ENCODE results near the gene GPD1L. TPM values are rescaled to one million over a fixed set of nuclear protein-coding genes. Genes with fewer than 3 reads are reported as not detected.
A peak's percentile ranks its signal among the peaks of the same experiment; 100 is the strongest.
"Not testable (repeated sequence)": the region's sequence is repeated elsewhere in the genome, so short reads cannot be mapped to it uniquely, and the experiment has no call there.

GPD1L gene
- 8.8 and 9.3 TPM in 2 replicates for total RNA-seq (2022)
- Bru-seq, nascent RNA = percentile 51 among the genes with signal in this experiment
- percentile 54 among the genes with signal in this experiment for BruChase-seq, experiment 1, labeled RNA remaining after a 2-hour chase
- BruChase-seq, experiment 2, labeled RNA remaining after a 6-hour chase = percentile 60 among the genes with signal in this experiment
- long read RNA-seq, full-length matches to known transcripts = 1 of 2 reads
- long read RNA-seq, partial matches to known transcripts = 0 of 2 reads
- long read RNA-seq, other reads (novel, unspliced or antisense) = 1 of 2 reads

- BruUV-seq (replicated peaks) = no TSS peak
- Histone ChIP-seq H3K9me3 (peaks cover 8% of the 10 kb centered on the region; the same call in 1 of the 2 replicates), H3K27me3 (replicated peaks; ENCODE audit: control insufficient read depth, insufficient read depth, low read length) (no peaks in the 10 kb centered on the region), H3K4me1 (peaks cover 15% of the 10 kb centered on the region), H3K4me3 (ENCODE audit: low read depth, low read length) (peak within 1 kb of the TSS; percentile 73), H3K36me3 (ENCODE audit: control insufficient read depth, insufficient read depth, low read length) (no peaks in the 10 kb centered on the region)
- peak; percentile 94 to 96 for DNase-seq
- Mint-ChIP-seq H3K27me3 (ENCODE audit: insufficient read depth, unreplicated experiment) (no peaks in the 10 kb centered on the region), H3K36me3 (ENCODE audit: insufficient read depth, unreplicated experiment) (peaks cover 6% of the 10 kb centered on the region), H3K4me1 (ENCODE audit: low read depth, unreplicated experiment) (peaks cover 13% of the 10 kb centered on the region), H3K4me3 (ENCODE audit: unreplicated experiment) (peak within 1 kb of the TSS; percentile 82), H3K9me3 (ENCODE audit: unreplicated experiment) (peaks cover 23% of the 10 kb centered on the region), H3K27ac (ENCODE audit: unreplicated experiment) (no peak within 1 kb of the TSS)
- ChIA-PET POLR2A (no interaction called here), CTCF (interaction anchor here (1.5 kb wide), 1 partner anchor 38 kb away, joined by 3 read pairs; no protein-coding TSS in a partner anchor)
- intact Hi-C loops (cut with micrococcal nuclease; ENCODE audit: unreplicated experiment) = loop anchor here (2.0 to 5.0 kb wide), 4 partner anchors 24 to 62 kb away; no protein-coding TSS in a partner anchor
- TF ChIP-seq CTCF (IDR thresholded peaks at IDR 0.05; ENCODE audit: insufficient read depth in 1 of 2, low read depth in 1 of 2, low read length in 1 of 2, severe bottlenecking in 1 of 2, unreplicated experiment in 1 of 2) = no peak
These were observed at the start of gene GPD1L for GRCh38 chr3:32106132-32106928. GPD1L (plus strand) TSS chr3:32106620; CDS start chr3:32106712, 92 bp downstream.

- BruUV-seq (replicated peaks); POLR2A ChIA-PET; H3K27me3 ChIP-seq (replicated peaks; ENCODE audit: control insufficient read depth, insufficient read depth, low read length); H3K9me3 ChIP-seq; H3K27me3 Mint-ChIP-seq (ENCODE audit: insufficient read depth, unreplicated experiment); CTCF ChIA-PET; DNase-seq; H3K4me3 ChIP-seq (ENCODE audit: low read depth, low read length); H3K4me3 Mint-ChIP-seq (ENCODE audit: unreplicated experiment); H3K36me3 Mint-ChIP-seq (ENCODE audit: insufficient read depth, unreplicated experiment); H3K36me3 ChIP-seq (ENCODE audit: control insufficient read depth, insufficient read depth, low read length); H3K27ac Mint-ChIP-seq (ENCODE audit: unreplicated experiment); H3K9me3 Mint-ChIP-seq (ENCODE audit: unreplicated experiment): not testable (repeated sequence)
- peaks cover 38% of the 10 kb centered on the region for H3K4me1 ChIP-seq
- intact Hi-C loops (cut with micrococcal nuclease; ENCODE audit: unreplicated experiment) = loop anchor here (5.0 kb wide), 1 partner anchor 49 kb away; the partner anchor contains the start of gene GPD1L
- peaks cover 22% of the 10 kb centered on the region for H3K4me1 Mint-ChIP-seq (ENCODE audit: low read depth, unreplicated experiment)
These were observed 48.0 kb upstream of the GPD1L start for GRCh38 chr3:32058465-32058864.

- Mint-ChIP-seq H3K36me3 (ENCODE audit: insufficient read depth, unreplicated experiment) (no peaks in the 10 kb centered on the region), H3K4me1 (ENCODE audit: low read depth, unreplicated experiment) (peaks cover 8% of the 10 kb centered on the region), H3K4me3 (ENCODE audit: unreplicated experiment) (no peak overlapping the region), H3K9me3 (ENCODE audit: unreplicated experiment) (no peaks in the 10 kb centered on the region), H3K27ac (ENCODE audit: unreplicated experiment) (no peak overlapping the region), H3K27me3 (ENCODE audit: insufficient read depth, unreplicated experiment) (no peaks in the 10 kb centered on the region)
- no peak for DNase-seq
- H3K9me3 ChIP-seq = 0 out of 2 replicates have a peak, but pooled peaks cover 3% of the 10 kb centered on the region
- ChIA-PET CTCF (no interaction called here), POLR2A (no interaction called here)
- H3K4me1 ChIP-seq = peaks cover 4% of the 10 kb centered on the region
- no peaks in the 10 kb centered on the region for H3K27me3 ChIP-seq (replicated peaks; ENCODE audit: control insufficient read depth, insufficient read depth, low read length)
- H3K4me3 ChIP-seq (ENCODE audit: low read depth, low read length) = no peak overlapping the region
- H3K36me3 ChIP-seq (ENCODE audit: control insufficient read depth, insufficient read depth, low read length) = no peaks in the 10 kb centered on the region
- no peak for TF ChIP-seq CTCF (IDR thresholded peaks at IDR 0.05; ENCODE audit: insufficient read depth in 1 of 2, low read depth in 1 of 2, low read length in 1 of 2, severe bottlenecking in 1 of 2, unreplicated experiment in 1 of 2)
- intact Hi-C loops (cut with micrococcal nuclease; ENCODE audit: unreplicated experiment) = no loop called here
- no TSS peak for BruUV-seq (replicated peaks)
These were observed 43.4 kb upstream of the GPD1L start for GRCh38 chr3:32062950-32063582.

Measured in Caco-2 (cell line).